HG02678 (cell line): ENCODE results near the gene AHSG.

Experiments
- ATAC-seq: cut with Tn5 transposase; IDR thresholded peaks from one replicate; pipeline ENCODE4 v1.9.1; 2021; ENCODE audit warnings: mild to moderate bottlenecking, moderate library complexity; ENCODE audit not compliant: unreplicated experiment

The AHSG gene

DNA sequence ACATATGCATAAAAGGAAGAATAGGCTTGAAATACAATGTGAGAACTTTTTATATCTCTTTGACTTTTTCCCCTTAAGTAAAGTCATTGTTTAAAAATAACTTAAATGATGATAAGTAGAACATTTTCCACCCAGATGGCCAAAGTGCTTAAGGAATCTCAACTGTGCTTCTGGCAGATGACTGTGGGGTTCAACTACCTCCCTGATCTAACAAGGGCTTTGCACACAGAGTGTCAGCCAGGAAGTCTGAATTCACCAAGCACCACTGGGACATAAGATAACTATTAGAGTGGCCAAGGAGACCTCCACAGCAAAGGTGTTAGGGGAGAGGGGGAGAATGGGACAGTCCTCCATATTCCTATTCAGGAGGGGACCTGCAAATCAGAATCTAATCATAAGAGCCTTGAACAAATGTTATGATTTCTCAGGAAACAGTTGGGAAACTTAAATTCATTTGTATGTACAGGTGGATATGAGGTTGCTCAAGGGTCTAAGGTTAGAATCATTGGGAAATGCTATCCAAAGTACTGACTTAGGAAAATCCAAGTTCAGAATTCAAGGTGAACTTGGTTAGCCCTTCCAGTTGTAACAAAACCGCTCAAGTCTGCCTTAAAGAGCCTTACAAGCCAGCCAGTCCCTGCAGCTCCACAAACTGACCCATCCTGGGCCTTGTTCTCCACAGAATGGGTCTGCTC lies 27.1 kb downstream of the AHSG start, which contains the start of gene FETUB:
TSS of gene FETUB (plus strand) at position 622 of the 695 bp plus-strand sequence. CDS start at position 684, 62 bp downstream.
- ATAC-seq: no peak

DNA sequence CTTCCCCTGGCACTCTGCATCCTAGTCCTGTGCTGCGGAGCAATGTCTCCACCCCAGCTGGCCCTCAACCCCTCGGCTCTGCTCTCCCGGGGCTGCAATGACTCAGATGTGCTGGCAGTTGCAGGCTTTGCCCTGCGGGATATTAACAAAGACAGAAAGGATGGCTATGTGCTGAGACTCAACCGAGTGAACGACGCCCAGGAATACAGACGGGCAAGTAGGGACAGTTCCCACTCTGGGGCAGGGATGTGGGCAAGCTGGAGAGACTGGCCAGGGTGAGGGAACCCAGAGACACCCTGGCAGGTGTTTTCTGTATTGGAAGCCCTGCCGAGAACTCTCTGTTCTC lies 27.6 kb downstream of the AHSG start:
- ATAC-seq: no peak

DNA sequence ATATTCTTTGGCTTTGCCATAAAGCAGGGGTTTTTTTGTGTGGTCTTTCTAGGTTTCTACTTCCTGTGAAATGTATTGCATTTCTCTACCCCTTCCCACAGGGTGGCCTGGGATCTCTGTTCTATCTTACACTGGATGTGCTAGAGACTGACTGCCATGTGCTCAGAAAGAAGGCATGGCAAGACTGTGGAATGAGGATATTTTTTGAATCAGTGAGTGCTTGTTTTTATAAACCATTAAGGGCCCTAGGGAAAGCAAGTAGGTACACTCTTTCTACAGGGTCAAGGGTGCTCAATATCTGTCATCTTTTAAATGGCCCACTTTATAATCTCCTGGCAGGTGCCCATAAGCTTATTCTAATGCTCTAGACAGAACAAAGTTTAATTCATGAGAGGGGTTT lies 28.1 kb downstream of the AHSG start:
- ATAC-seq: no peak

DNA sequence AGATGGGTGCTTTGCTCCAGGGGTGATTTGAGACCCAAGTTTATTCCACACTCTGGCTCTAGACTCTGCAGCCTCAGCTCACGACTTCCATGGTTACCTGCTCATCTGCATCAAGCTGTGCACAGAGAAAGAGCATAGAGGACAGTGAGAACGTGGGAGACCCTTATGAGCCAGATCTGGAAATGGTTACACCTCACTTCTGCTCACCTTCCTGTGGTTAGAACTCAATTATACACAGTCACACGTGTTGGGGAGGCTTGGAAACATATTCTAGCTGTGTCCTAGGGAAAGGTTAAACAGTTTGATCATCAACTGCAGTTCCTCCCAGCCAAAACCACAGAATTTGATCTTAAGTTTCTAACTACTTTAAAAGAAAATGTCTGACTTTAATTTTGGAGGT lies 29.2 kb downstream of the AHSG start:
- ATAC-seq: no peak

DNA sequence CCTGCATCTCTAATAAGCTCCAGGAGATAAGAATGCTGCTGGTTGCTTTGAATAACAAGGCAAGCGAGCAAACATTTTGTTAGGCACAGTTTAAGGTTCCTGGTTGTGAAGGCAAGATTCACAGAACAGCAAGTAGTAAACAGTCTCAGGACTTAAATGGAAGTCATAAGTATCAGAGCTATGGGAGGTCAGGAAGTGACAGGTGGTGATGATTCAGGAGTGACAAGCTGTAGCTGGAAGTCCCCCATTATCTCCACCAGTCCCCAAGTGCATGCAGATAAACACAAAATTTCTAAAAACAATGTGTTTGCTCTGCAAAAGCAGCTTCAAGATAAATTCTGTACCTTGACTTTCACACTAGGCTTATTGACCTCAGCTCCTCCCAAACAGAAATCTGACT lies 30.6 kb downstream of the AHSG start:
- no peak for ATAC-seq

DNA sequence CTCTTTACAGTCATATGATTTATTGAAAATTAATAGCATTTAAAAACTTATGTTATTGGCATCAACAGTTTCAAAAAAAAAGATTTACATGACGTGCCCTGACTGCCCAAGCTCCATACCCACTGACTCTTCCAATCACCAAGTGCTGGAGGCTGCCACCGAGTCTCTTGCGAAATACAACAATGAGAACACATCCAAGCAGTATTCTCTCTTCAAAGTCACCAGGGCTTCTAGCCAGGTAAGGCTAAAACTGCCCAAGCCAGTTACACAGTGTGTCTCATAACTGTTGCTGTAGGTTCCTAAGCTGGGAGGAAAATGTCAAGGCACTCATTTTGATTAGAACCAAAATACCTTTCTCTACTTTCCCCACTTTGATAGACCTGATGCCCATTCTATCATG lies 31.8 kb downstream of the AHSG start:
- no peak for ATAC-seq

DNA sequence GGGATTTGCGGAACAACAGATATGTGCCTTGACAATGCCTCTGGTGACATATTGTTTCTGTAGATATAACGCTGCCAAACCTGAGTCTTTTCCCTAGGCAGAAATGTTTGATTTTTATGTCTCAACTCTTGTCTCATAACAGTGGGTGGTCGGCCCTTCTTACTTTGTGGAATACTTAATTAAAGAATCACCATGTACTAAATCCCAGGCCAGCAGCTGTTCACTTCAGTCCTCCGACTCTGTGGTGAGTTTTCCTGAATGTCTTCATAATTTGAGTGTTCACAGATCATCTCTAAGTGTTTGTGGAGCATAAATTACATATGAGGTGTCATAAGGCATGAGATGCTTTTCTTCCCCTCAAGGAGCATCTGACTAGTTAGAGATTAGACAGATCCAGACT lies 33.2 kb downstream of the AHSG start:
- no peak for ATAC-seq

DNA sequence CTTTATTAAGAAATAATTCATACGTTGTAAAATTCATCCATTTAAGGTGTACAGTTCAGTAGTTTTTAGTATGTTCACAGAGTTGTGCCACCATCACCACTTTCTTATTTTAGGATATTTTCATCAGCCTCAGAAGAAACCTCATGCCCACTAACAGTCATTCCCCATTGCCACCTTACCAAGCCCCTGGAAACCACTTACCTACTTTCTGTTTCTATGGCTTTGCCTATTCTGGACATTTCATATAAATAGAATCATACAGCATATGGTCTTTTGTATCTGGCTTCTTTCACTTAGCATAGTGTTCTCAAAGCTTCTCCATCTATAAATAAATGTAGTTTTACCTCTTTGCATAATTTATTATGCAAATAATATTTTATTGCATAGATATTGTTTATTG lies 34.0 kb downstream of the AHSG start:
- ATAC-seq: no peak

DNA sequence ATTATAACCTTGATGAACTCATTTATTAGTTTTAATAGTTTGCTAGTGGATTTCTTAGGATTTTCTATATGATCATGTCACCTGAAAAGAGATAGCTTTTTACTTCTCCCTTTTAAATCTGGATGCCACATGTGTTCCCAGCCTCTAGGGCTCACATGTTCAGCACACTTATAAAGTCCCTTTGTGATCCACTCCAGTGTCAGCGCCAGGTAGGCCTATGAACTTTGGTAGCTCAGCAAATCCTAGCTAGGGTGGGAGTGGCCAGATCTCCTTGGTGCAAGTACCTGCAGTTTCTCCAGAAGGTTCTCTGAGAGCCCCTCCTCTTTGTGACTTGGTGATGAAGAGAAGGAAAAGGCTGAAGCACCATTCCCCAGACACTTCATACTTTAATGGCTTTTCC lies 36.0 kb downstream of the AHSG start:
- ATAC-seq: no peak

DNA sequence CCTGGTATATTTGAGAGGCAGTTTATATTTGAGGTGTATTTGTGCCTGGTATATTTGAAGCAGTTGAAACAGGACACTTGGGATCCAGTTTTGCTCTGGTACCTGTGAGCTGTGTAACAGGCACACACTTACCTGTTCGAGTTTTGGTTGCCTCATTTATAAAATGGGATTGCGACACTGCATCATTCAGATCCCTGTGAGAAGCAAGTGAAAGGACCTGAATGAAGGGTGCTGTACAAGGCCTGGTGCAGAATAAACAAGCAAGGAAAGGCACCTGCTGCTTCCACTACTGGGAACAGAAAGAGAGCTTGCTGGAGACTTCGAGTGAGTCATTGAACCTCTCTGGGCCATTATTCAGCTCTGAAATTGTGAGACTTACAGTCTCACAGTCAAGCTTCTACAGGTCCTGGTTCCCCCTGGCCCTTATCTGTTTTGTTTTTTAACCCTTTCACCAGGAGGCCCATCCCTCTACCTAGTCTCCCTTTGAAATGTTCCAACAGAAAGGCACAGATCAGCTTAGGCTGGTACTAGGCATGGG lies 38.9 kb downstream of the AHSG start:
- no peak for ATAC-seq

DNA sequence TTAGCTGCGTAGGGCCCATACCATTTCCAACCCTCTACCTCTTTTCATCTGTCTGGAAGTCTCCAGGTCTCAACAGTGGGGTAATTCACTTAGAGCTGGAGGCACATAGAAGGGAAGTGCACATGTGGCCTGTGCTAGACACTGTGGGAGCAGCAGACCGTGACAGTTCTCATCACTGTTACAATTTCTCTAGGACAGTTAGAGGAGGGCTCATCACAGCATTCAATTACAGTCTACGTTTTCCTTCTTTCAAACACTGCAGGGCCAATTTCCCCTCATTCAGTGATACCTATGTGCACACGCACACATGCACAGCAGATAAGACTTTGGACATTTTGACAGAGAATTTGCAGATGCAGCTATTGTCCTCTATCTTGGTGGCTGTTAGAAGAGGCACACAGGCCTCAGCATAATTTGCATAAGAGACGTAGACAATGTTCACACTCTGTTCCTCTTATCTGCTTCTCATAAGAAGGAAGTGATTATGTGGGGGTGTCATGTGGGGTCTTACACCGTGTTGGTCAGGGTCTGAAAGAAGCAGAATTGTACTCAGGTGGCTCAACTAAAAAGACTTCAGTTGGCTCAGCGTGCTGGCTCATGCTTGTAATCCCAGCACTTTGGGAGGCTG lies 40.3 kb downstream of the AHSG start:
- peak; percentile 90 for ATAC-seq

DNA sequence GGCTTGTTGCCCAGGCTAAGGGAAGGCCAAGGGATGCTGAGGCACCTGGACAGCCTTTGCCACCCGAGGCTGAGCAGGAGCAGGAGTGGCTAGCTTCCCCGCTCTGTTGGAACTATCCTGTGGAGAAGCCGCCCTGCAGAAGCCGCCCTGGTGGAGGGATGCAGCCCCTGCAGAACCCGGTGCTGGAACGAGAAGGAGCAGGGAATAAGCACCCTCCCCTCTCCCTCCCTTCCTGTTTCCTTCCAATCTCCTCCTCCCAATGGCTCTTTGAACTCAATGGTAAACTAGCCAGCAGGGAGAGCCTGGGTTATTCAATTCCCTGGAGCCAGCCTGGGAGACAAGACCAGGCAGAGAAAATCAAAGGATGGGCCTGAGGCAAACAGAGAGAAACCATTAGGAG lies 41.1 kb downstream of the AHSG start:
- ATAC-seq: no peak

DNA sequence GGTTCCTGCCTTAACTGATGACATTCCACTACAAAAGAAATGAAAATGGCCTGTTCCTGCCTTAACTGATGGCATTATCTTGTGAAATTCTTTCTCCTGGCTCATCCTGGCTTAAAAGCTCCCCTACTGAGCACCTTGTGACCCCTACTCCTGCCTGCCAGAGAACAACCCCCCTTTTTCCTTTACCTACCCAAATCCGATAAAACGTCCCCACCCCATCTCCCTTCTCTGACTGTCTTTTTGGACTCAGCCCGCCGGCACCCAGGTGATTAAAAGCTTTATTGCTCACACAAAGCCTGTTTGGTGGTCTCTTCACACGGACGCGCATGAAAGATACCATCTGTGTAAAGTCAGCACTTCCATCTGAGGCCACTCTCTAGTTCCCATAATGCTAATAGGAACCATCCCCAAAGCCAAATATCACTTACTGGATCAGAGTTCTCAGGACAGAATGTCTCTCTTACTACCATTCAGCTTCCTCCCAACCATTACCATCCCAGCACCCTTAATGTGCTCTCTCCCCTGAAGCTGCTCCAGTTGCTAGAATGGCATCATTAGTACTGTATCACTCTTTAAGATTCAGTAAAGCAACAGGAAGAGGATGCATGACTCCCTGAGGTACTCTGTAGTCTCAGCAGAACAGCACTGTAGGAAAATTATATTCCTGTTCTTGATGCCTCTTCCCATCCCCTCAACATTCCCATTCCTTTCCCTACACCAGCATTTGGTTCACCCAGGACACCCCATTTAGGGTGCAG lies 50.7 kb downstream of the AHSG start:
- no peak for ATAC-seq

DNA sequence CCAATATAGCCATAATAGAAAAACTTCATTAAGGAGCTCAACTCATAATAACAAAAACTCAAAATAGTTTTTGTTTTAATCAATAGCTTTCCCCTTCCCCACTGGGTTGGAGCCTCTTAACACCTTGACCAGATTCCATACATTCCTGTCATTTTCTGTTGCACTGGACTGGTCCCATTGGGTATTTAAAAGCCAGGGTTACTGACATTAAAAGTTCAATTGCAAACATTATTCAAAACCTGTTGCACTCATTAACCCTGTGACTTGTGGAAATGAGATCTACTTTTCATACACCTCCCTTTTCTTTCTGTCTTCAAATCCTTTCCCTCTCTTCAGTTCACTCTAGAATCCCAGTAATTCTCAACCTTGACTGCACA lies 51.2 kb downstream of the AHSG start:
- no peak for ATAC-seq

DNA sequence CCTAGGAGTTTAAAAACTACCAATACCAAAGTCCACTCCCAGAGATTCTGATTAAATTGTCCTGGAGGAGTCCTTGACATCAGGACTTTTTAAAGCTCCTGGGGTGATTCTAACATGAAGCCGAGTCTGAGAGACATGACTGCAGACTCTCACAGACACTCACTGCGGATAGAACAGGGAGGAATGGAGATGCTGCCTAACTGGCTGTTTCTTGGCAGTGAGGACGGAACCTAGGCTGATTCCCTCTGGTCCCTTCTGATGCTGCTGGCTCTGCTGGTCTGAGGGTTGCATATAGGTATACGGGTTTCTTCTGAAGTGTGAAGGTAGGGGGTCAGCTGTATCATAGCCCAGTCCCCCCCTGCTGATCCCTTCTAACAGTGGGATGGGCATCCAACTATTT lies 51.6 kb downstream of the AHSG start:
- ATAC-seq: no peak

DNA sequence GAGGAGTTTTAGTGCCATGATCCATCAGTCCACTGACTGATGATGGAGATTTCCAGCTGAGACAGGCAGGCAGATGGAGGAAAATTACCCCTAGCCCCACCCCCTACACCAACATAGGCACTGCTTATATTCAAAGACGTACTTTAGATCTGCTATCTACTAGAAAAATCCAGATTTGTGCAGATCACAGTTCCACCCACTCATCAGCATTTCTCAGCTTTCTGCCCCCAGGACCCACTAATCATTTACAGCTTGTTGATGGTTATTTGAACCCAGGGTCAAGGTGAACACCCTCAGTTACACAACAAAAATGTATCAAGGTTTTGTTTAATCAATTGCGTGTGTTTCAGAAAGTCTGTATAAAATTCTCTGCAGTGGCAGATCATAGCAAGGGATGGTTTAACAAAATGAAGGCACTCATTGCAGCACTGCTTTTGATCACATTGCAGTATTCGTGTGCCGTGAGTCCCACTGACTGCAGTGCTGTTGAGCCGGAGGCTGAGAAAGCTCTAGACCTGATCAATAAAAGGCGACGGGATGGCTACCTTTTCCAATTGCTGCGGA lies 52.8 kb downstream of the AHSG start, which contains the start of gene HRG:
TSS of gene HRG (plus strand) at position 390 of the 564 bp plus-strand sequence. CDS start at position 408, 18 bp downstream.
- ATAC-seq: no peak

DNA sequence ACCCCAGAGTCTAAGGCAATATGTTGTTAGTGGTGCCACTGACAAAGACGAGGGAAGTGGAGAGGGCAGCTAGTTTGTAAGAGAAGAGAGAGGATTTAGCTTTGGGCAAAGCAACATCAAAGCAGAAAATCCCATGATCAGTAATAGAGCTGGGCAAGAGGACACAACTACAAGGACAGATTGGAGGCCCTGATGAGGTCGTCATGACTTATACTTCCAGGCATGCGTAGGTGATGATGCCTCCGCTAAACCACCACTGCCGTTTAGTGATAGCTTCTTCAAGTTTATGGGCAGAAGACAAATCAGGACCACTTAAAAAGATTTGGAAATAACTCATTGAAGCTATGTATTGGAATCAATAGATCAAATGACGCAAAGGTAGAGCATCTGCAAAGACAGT lies 55.6 kb downstream of the AHSG start:
- no peak for ATAC-seq

DNA sequence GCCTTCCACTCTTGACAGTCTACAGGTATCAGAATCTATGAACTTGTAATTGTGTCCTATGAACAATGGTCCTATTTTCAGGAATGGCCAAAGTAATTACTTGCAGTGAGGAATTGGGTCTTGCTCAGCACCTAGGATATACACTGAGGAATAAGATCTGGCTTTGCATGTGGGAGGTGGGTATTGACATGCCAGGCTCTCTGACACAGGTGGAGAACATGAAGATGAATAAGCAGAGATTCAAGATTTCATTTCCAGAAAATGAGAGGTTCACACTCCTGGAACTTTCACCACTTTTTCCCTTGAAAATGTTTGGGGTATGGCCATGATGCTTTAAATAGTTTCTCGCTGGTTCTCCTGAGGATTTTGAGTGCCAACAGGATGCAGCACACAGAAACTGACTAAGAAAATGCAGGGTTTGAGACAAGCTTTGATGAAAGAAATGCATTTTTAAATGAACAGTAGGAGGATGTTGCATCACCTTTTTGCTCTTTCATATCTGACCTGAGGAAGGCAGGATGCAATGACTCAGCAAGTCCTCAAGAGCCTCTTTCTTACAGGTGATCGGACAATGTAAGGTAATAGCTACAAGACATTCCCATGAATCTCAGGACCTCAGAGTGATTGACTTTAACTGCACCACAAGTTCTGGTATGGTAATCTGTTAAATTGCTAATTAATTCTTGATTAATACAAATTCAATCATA lies 56.7 kb downstream of the AHSG start:
- no peak for ATAC-seq

DNA sequence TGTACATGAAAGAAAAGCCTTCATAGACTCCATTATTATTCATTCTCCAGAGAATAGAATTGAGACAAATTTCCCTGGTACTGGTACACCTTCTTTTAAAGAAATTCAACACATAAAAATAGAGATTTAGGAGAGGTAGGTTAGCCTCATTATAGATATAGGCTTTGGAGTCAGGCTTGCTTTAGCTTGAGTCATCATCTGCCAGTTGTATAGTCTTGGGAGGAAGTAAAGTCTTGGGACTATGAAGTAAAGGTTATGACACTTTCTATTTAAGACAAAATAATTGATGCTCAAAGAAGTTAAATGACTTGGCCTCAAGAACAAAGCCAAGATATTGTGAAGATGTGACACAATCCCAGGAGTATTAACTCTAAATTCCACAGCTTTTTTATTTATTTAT lies 57.3 kb downstream of the AHSG start:
- ATAC-seq: no peak
